LNCaP clone FGC (cell line): Measurements from ENCODE around the gene INPP5A.

Experiments used
- DNase-seq: peaks from one replicate; pipeline ENCODE4 v3.0.0-alpha.2; 2011; ENCODE audit warnings: low read depth
- H3K4me3 ChIP-seq: 2 replicates; pipeline ENCODE4 v1.5.1; 2011; ENCODE audit warnings: mild to moderate bottlenecking, low read depth, low read length, control low read depth
- TF ChIP-seq, protein P1 (sequence below): IDR thresholded peaks from 2 replicates; pipeline ENCODE4 v1.5.1; 2012; ENCODE audit warnings: mild to moderate bottlenecking; ENCODE audit not compliant: control insufficient read depth, insufficient read depth; ENCODE audit errors: extremely low read depth

INPP5A gene

GRCh38 chr10:132809232-132810140 lies 271.9 kb downstream of the INPP5A start:
- H3K4me3 ChIP-seq, result no peak overlapping the region
- TF ChIP-seq, protein P1, sequence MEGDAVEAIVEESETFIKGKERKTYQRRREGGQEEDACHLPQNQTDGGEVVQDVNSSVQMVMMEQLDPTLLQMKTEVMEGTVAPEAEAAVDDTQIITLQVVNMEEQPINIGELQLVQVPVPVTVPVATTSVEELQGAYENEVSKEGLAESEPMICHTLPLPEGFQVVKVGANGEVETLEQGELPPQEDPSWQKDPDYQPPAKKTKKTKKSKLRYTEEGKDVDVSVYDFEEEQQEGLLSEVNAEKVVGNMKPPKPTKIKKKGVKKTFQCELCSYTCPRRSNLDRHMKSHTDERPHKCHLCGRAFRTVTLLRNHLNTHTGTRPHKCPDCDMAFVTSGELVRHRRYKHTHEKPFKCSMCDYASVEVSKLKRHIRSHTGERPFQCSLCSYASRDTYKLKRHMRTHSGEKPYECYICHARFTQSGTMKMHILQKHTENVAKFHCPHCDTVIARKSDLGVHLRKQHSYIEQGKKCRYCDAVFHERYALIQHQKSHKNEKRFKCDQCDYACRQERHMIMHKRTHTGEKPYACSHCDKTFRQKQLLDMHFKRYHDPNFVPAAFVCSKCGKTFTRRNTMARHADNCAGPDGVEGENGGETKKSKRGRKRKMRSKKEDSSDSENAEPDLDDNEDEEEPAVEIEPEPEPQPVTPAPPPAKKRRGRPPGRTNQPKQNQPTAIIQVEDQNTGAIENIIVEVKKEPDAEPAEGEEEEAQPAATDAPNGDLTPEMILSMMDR, result no peak
- no peak for DNase-seq

DNA sequence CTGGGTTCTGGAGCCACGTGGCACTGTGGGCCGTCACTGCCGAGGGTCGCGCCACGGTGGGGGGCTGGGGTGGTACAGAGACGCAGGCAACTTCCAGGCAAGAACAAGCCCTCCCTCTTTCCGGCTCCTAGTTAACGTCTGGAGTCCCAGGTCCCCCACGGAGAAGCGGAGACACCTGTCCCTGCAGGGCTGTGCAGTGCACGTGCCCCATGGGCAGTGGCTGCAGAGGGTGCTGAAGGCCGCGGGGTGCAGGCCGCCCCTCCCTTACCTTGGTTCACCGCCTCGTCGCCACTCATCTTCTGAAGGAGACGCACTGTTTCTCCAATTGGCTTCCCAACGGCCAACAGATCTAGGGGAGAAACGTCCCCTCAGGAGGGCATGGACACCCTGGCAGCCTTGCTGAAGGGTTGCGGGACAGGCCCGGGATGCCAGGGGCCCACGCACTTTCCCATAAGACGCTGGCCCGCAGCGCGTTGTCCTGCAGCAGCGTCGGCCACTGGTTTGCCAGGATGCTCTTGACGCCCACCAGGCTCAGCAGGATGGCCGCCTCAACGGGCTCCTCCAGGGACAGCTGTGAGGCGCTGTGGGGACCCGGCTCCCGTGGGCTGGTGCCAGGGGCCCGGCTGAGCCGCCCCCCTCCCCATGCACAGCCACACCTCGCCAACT lies 272.7 kb downstream of the INPP5A start:
- no peak overlapping the region for H3K4me3 ChIP-seq
- TF ChIP-seq, protein P1, result no peak

DNA sequence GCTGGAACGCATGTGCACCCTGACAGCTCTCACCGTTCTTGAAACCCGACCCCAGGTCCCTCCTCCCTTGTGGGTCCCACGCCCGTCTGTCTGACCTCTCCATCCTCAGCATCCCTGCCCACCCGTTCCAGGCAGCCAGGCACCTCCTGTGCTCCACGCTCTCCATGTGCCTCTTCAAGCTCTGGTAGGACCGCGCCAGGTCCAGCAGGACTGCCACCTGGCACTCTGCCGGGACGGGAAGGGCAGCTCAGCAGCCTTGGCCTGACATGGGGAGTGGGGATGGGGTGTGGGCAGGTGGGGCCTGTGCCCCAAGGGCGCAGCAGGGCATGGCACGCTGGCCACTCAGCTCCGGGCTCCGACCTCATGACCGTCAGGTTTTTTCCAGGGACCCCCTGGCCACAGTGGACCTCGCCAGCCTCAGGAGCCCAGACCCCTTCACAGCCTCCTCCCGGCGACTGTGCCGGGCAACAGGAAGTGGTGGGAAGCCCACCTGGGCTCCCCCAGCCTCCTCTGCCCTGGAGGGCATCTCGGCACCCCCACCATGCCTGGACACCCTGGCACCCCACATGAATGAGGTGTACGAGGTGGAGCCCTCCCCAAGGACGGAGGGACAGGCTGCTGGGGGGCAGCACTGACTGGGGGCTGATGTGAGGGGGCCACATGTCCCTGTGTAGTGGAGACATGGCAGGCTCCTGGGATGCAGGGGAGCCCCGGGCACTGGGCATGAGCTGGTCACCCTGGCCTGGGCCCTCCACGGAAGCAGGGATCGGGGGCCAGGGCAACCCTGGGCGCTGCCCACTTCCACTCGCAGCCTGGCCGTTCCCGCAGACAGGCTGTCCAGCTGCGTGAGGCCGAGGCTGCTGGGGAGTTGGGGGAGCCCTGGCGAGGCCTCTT lies 273.5 kb downstream of the INPP5A start:
- TF ChIP-seq, protein P1, result no peak
- H3K4me3 ChIP-seq, result no peak overlapping the region
- no peak for DNase-seq

More for the DNA sequence above, 272.7 kb downstream of the INPP5A start:
- no peak for DNase-seq

DNA sequence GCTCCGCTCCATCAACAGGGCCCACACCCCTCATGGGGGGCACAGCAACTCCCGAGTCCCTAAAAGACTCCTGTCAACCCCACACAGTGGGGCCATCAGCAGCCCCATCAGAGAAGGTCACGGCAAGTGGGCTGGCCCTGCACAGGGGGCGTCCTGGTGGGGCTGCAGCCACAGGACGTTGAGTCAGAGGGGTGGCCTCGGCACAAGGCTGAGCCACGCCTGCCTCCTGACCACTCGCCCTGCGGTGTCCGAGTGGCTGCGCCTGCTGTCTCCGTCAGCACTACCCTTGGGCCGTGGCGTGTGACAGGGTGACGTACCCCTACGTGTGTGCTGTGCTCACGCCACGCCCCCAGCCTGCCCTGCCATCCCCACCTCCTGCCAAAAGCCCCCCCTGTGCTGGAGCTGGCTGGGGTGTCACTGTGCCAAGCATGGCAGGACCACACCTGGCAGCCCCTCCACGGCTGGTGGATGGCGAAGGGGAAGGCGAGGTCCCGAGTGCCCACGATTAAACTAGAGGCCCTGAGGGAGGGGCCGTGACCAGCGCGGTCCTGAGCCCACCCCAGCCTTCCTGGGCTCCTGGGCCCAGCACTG lies 274.4 kb downstream of the INPP5A start:
- TF ChIP-seq, protein P1, result no peak
- no peak overlapping the region for H3K4me3 ChIP-seq
- no peak for DNase-seq

GRCh38 chr10:132812520-132812919 lies 274.9 kb downstream of the INPP5A start:
- H3K4me3 ChIP-seq, result no peak overlapping the region
- DNase-seq, result no peak
- TF ChIP-seq, protein P1, result no peak

GRCh38 chr10:132813001-132813401 lies 275.4 kb downstream of the INPP5A start:
- H3K4me3 ChIP-seq, result no peak overlapping the region
- TF ChIP-seq, protein P1, result no peak
- DNase-seq, result no peak
